Measurements from ENCODE around the gene LRP1-AS.
"Not testable (repeated sequence)": the region's sequence is repeated elsewhere in the genome, so short reads cannot be mapped to it uniquely, and the experiment has no call there.

The LRP1-AS gene

GRCh38 chr12:57138526-57139272, 8.7 kb downstream of the LRP1-AS start:
- no peak for DNase-seq

DNA sequence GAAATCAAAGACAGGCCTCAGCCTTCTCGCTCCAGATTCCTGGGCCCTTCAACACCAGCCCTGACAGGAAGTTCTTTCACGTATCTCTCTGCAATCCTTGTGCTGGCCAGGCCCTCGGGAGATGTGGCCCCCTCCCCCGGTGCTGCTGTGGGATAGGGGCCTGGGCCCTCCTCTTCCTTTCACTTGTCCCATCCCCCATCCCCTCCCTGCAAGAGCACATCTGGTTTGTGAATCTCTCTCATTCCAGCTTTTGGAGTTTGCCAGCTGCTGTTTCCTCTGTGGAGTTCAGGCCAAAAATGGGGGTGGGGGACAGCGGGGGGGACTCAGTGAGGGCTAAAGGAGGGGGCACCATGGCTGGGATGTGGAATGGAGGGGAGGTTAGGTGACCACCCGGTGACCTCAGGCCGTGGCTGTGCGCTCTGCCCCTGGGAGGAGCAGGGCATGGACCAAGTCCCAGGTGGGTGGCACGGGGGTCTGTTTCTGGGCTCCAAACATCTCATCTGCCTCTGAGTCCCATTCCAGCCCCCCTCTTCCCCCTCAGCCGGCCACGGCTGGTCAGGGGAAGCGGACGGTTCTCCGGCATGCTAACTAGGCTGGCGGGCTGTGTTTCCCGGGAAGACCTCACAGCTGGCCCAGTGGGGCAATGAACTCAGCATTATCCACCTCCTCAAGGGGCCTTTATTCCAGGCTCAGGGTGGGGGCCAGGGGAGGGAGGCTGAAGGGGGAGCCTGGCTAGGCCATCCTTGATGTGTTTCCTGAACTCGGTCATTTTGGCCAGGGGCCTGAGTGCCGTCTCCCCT, 11.7 kb downstream of the LRP1-AS start:
- no peak for DNase-seq

DNA sequence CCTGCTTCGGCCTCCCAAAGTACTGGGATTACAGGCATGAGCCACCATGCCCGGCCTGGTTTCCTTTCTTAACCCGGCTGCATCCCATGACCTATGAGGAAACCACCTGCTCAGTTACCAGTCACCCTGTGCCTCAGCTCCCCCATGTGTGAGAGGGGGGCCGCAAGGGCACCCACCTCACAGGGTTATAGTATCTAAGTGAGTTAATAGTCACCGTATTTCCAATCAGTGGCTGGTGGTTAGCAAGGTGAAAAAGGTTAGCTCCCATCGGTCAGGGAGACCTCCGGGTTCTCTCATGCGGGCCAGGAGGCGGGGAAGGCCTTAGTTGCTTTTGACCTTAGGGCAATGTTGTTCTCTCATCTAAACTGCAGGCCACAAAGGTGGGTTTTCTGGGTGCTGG, 12.5 kb downstream of the LRP1-AS start:
- DNase-seq, result no peak

GRCh38 chr12:57133916-57134315, 13.5 kb downstream of the LRP1-AS start:
- DNase-seq, result no peak

GRCh38 chr12:57133013-57133569, 14.3 kb downstream of the LRP1-AS start:
- DNase-seq, result no peak

GRCh38 chr12:57131896-57132744, 15.3 kb downstream of the LRP1-AS start:
- no peak for DNase-seq

GRCh38 chr12:57130941-57131340, 16.5 kb downstream of the LRP1-AS start:
- no peak for DNase-seq

- DNase-seq, result no peak
Measured at GRCh38 chr12:57129889-57130288, 17.5 kb downstream of the LRP1-AS start.

- DNase-seq, result no peak
Measured at GRCh38 chr12:57129321-57129842, 18.0 kb downstream of the LRP1-AS start.

- no peak for DNase-seq
Measured at GRCh38 chr12:57128519-57129247, 18.7 kb downstream of the LRP1-AS start.

GRCh38 chr12:57127726-57128518, 19.5 kb downstream of the LRP1-AS start, which contains the start of gene LRP1:
LRP1 (plus strand) TSS chr12:57128483; CDS start chr12:57128965, 482 bp downstream.
- DNase-seq, result peak; percentile 59

GRCh38 chr12:57127101-57127725, 20.2 kb downstream of the LRP1-AS start:
- DNase-seq, result peak; percentile 34

DNA sequence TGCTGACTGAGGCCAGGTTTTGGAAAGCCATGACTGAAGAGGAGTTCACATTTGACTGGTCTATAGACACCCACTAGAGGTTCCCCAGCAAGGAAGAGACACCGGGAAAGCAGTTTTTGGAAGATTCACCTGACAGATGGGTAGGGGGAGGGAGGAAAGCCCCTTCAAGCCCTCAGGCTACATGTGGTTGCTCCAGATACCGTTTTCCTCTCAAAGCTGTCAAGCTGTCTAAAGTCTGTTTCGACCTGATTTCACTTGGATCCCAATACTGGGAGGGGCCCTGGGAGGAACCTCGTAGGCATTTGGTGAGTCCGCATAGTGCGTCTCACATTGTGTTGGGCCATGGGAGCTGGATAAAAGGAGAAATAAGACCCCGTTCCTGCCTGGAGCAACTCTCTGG, 20.9 kb downstream of the LRP1-AS start:
- DNase-seq, result no peak

GRCh38 chr12:57126061-57126460, 21.4 kb downstream of the LRP1-AS start:
- no peak for DNase-seq

DNA sequence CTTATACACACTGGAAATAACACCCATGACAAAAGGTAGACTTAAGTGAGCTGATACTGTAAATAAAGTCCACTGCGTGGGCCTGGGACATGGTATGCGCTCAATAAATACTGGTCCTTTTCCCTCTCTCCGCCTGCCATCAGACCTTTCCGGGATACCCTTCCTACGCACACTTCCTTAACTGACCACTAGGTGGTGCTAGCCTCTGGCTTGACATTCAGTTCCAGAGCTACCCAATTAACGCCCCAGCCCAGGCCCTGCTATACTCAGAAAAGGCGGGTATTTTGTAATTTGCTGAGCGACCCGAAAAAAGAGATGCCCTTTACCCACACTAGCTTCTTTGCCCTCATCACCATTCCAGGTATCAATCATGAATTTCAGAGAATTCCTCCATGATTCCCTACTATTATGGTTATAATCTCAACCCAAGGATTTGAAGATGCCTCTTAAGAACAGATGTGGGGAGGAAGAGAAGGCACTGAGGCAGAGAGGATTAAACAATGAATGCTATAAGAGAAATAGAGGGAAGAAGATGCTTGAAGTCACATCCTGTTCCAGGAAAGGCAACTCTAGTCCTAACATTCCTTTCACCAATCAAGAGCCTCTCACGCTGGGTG, 23.1 kb downstream of the LRP1-AS start:
- DNase-seq, result peak; percentile 60

GRCh38 chr12:57123813-57124212, 23.6 kb downstream of the LRP1-AS start:
- DNase-seq, result no peak

GRCh38 chr12:57120718-57121117, 26.7 kb downstream of the LRP1-AS start:
- DNase-seq, result not testable (repeated sequence)

GRCh38 chr12:57119294-57120085, 27.9 kb downstream of the LRP1-AS start:
- DNase-seq, result no peak

DNA sequence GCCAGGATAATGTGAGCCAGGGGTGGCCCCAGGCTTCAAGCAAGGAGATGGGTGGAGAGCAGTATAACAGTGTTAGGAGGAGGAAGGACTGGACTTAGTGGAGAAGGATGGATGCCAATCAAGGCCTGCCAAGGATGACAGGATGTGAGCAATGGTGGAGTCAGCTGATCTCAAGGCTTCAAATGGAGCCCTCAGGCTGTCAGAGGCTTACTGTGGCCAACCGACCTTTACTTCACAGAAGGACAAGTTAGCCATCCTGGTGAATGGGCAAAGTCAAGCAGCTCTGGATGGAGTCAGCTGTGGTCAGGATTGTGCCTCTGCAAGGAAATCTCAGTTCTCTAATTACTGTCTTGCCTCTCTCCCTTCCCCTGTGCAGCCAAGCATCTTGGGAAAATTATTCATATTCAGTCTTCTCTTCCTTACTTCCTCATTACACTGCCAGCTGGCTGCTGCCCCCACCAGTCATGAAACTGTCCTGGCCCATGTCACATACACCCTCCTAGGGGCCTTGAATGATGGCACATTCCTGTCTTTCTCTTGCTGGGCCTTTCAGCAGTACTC, 28.6 kb downstream of the LRP1-AS start:
- no peak for DNase-seq
